NCI-H2227 treated with DMSO at 0.1 percent for 48 hours (cell line): Measurements from ENCODE around the gene MT1A.

Experiments
- DNase-seq: peaks from one replicate; lab custom pipeline; 2025; lab: John Stamatoyannopoulos, UW

Gene MT1A

DNA sequence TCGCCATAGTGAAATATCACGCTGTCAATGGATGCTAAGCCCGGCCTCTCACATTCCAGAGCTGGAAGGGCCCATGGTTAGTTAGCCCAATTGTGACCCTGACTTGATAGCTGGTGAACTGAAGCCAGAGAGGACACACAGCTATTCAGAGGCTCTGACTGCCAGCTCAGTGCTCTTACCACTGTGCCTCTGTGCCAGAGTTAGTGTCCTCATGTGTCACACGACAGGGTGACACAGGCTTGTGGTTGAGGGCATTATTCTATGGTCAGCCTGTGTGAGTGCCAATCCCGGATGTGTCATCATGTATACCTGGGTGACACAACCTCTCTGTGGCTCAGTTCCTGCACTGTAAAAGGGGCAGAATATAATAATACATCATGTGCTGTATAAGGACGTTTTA, 41.4 kb downstream of the MT1A start:
- no peak for DNase-seq

DNA sequence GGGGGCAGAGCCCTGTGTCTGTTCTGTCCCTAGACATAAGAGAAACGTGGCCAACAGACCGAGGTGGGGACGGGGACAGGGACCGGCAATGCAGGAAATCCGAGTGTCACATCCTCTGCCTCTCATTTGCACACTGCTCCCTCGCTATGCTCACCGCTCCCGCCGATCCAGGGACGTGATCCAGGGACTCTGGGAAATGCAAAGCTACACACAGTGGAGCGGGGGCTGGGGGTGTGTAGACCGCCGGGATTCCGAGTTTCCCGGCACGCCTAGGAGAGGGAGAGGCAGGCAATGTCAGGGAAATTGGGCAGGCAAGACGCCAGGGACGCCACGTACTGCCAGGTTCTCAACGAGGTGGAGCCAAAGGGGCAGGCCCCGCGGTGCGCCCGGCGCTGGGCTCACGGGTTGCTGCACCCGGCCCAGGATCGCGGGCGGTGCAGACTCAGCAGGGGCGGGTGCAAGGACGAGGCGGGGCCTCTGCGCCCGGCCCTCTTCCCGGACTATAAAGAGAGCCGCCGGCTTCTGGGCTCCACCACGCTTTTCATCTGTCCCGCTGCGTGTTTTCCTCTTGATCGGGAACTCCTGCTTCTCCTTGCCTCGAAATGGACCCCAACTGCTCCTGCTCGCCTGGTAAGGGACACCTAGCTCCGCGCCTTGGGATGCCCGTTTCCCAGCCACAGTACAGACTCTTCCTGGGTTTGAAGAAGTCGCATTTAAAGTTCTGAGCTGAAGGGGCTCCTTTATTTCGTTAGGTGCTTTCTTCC, 43.7 kb downstream of the MT1A start, which contains the start of gene MT1X:
Gene MT1X, plus strand, starts transcription at position 532 of the 764 bp plus-strand sequence. Its CDS starts 71 bp downstream, at position 603.
- DNase-seq: peak; percentile 78

DNA sequence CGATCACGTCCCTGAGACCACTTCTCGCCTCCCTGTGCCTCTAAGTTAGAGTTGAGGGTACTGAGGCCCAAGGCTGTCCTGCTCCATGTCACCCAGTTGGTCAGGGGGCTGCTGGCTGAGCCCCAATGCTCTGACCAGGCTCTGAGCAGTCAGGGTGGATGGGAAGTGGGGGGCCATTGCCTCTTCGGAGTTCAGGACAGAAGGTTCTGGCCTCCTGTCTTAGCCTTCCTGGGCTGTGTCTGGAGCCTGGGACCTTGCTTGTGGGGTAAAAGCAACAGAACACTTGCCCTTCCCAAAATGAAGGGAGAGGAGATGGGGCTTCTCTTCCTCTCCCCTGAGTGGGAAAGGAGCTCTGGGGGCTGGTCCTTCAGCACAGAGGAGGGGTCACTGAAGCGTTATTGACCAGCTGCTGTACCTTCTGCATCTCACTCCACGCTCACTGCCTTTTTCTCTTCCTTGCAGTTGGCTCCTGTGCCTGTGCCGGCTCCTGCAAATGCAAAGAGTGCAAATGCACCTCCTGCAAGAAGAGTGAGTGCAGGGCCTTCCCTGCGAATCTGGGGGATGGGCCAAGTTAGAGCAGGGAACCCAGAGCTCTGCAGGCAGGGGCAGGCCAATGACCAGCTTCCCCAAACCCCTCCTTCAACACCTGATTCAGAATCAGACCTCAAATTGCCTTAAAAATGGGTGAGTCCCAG, 44.4 kb downstream of the MT1A start:
- DNase-seq: no peak

DNA sequence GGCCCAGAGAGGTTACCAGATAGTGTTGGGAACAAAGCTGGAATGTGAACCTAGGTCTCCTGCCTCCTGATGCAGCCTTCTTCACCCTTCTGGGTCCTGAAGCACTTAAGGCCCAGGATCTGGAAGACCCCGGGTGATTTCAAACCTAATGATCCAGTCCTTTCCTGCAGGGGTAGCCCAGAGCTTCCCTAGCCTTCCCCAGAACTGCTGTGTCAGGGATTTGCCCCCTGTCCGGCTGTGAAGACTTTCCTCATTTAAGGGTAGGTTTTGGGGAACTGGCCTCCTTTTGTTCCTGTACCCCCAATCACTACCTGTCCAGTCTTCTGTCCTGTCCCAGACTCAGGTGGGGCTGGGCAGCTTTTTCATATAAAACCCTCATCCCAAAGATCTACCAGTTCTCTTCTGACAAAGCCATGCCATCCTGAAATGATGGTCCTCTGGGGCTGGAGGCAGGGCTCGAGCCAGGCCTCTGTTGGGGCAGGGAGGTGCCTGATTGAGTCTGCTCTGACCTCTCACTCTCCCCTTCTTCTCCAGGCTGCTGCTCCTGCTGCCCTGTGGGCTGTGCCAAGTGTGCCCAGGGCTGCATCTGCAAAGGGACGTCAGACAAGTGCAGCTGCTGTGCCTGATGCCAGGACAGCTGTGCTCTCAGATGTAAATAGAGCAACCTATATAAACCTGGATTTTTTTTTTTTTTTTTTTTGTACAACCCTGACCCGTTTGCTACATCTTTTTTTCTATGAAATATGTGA, 45.1 kb downstream of the MT1A start:
- no peak for DNase-seq

DNA sequence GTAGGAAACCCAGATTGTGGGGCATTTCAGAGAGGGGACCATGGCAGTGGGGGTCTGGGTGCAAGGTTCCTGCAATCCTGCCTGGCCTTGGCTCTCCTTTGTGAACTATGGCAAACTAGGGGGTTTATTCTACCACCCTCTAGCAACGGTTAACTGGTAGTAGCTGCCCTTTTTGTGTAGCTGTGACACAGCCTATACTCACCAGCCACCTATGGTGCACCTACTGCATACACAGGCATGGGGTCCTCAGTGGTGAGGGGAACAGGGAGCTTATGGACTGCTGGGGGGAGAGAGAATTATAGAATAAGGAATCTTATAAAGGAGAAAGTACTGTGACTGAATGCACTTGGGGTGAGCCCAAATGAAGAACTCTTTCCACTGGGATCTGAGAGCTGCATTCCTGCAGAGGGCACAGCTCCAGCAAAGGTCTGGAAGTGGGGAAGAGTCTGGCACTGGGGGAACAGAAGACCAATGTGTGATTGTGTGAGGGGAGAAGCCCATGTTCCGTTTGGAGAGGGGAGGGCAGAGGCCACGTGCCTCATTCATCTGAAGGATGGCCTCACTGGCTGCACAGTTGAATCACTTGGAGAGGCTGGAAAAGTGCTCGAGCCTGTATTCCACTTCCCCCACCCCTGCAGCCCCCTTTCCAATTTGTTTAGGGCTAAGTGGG, 45.9 kb downstream of the MT1A start:
- no peak for DNase-seq

DNA sequence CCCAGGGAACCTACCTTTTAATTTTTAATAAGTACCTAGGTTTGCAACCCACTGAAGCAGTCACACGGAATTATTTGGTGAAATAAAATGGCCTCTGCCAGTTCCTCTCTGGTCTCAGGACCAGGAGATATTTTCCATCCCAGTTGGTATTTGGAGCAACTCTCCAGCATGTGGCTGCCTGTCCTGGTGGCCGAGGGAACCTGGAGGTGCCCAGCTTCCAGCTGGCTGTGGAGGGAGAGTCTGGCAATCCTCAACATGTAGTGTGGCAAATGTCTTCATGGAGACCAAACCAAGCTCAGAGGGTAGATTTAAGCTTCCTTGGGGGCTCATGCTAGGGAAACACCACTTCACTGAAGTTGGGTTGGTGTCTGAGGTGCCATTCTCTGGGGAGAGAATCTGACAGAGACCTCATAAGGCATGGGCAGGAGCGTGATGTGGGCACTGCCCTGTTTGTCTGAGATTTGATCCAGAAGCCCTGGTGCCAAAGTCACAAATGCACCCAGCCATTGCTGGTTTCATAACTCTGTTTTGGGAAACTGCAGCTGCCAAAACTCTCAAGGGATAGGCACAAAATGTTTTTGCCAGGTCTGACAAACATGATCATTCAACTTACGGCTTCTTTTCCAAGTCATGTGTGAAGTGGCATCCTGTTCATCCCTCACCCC, 46.6 kb downstream of the MT1A start:
- no peak for DNase-seq

DNA sequence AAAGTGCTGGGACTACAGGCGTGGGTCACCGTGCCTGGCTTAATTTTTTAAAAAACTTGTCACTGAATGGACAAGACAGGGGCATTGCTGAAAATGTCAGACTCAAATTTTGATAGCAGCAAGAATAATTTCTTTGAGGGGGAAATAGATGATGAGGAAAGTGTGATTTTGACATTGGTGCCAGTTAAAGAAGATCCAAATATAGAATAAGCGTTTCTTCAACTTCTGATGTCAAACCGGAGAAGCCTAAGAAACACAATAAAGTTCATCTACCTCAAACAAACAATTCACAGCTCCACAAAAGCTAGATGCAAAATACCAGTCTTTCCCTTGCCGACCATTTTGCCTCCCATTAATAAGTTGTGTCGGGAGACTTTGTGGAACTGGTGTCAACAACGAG, 48.3 kb downstream of the MT1A start:
- DNase-seq: no peak

DNA sequence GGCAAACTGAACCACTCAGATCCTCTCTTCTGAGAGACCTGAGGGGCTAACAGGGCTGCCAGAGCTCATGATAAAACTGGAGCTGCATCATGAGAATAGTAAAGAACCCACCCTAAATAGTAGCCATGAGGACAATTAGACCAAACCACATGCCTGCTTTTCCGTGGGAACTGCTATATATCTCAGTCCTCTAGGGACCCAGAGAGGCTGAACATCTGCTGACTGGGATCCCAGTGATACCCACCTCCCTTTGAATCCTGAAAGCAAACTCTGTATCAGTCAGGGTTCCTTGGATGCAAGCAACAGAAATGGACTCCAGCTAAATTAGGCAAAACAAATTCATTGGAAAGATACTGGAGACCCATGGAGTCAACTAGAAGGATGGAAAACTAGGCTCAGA, 50.3 kb downstream of the MT1A start:
- no peak for DNase-seq

DNA sequence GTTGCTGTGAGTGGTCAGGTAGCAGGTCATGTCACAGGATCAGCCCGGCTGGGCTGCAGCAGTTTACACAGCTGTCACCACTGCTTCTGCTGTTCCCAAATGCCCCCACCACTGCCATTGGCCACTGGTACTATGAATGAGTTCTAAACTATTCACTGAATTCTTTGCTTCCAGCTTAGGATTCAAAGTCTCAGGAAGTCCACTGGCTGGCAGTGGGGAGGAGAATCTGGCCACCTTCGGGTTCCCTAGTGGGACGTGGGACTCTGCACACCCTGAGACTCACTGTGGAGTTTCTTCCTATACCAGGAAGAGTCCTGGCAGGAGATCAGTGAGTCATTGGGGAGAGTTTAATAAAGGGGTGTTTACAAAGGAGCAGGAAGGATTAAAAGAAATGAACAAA, 50.7 kb downstream of the MT1A start:
- DNase-seq: no peak
